RWPE1 (cell line): ENCODE measurements around the gene ZMIZ1.
A peak's percentile ranks its signal among the peaks of the same experiment; 100 is the strongest.

ENCODE experiments used
- CTCF ChIA-PET: fragments of 350-600 bp; sonication (Branson Sonifier 250); formaldehyde crosslinking; extraction: SDS; loops from one replicate; lab custom pipeline; 2021; lab: Yijun Ruan, JAX
- POLR2A ChIA-PET: fragments of 400-600 bp; formaldehyde crosslinking; extraction: SDS; loops from one replicate; lab custom pipeline; 2020; ENCODE audit warnings: antibody characterized with exemption; ENCODE audit not compliant: low non-redundant PET; lab: Yijun Ruan, JAX
- DNase-seq: peaks from one replicate; pipeline ENCODE4 v3.0.0; 2012; ENCODE audit warnings: low spot score
- H3K27ac ChIP-seq: fragments of 450-650 bp; 2 replicates; pipeline ENCODE4 v1.5.1; 2017
- CTCF ChIP-seq: fragments of 450-650 bp; conservative IDR thresholded peaks from 2 replicates; pipeline ENCODE4 v1.5.1; 2017; ENCODE audit warnings: low read depth, mild to moderate bottlenecking

ZMIZ1 gene

GRCh38 chr10:79105150-79105739, 36.5 kb downstream of the ZMIZ1 start:
- peak overlapping the region; percentile 94 for H3K27ac ChIP-seq
- DNase-seq = no peak
- ChIA-PET CTCF (interaction anchor here (0.7 kb wide), 1 partner anchor 23 kb away, joined by 3 read pairs; no protein-coding TSS in a partner anchor), POLR2A (interaction anchor here (0.6 kb wide), 1 partner anchor 21 kb away, joined by 6 read pairs; no protein-coding TSS in a partner anchor)
- TF ChIP-seq CTCF = no peak

DNA sequence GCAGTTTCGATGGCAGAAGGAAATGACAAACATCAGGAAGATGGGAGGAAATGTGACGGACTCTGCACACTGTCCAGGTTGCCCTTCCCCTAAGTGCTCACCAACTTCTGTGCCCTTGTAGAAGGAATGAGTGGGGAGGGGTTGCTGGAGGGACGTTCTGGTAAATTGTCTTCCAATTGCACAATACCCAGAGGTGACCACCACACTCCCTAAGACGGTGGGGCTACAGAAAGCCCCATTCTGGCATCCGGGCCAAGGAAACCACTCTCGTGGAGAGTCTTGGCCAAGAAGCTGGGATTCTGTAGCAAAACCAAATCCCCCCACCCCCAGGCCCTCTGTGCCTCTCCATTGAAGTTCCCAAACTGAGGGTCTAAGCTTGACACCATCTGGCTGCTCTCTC, 37.1 kb downstream of the ZMIZ1 start:
- peak overlapping the region; percentile 94 for H3K27ac ChIP-seq
- POLR2A ChIA-PET = no interaction called here
- CTCF ChIA-PET = interaction anchor here (0.5 kb wide), 1 partner anchor 152 kb away, joined by 4 read pairs; no protein-coding TSS in a partner anchor
- TF ChIP-seq CTCF = no peak
- no peak for DNase-seq

DNA sequence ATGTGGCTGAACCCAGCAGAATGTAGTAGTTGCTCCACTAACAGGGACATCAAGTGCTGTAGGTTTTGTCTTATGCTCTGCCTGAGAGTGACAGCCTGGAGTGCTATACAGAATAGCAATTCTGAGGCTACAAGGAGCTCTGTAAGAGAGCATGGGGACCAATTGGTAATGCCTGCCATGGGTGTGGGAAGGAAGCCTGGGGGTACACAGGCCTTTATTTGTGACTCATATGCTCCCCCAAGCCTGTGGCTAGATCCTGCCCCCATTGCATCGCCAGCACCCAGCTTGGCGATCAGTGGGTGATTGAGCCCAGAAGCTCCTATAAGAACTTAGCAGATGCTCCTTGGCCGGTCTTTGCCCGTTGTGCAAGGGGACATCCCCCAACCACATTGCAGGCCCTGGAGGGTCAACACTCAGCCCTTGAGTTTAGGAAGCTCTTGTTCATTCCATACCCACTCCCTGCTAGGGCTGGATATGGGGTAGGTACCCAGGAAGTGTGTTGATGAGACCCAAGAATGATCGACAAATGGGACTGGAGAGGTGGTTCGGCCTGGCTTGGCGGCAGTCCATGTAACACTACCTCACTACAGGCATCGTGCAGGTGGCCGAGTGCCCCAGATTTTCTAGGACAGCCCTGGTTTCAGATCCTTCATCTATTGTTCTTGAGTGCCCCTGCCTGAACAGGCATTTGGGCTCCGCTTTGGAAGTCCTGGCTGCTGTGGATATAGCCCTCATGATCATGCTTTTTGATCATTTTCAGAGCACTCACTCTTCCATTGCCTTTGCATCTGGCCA, 37.7 kb downstream of the ZMIZ1 start:
- no peak for TF ChIP-seq CTCF
- H3K27ac ChIP-seq = peak overlapping the region; percentile 94
- no peak for DNase-seq
- CTCF ChIA-PET = interaction anchor here (0.5 to 0.6 kb wide), 2 partner anchors 54 to 152 kb away, joined by 3 to 4 read pairs; no protein-coding TSS in a partner anchor
- POLR2A ChIA-PET = interaction anchor here (0.5 kb wide), 1 partner anchor 82 kb away, joined by 3 read pairs; no protein-coding TSS in a partner anchor

DNA sequence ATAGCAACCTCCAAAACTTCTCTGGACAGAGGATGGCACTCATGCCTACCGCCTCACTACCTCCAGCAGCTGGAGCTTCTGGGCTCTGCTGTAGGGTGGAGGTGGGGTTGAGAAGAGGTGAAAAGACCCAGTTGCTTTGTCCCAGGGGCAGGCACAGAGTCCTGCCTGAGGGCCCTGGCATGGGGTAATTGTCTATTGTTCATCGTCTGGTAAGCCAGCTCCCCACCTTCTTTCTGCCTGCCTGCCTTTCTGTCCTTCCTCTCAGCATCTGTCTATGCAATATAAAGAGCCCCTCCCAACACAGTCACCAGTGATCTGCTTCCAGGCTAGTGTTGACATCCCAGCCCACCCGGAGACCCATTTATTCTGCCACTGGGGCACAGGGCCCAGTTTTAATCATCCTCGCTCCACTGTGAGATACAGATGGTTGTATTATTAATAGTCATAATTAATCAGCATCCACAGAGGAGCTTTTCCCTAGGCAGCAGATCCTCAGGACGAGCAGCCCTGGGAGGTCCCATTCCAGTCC, 39.0 kb downstream of the ZMIZ1 start:
- no peak for TF ChIP-seq CTCF
- ChIA-PET POLR2A (interaction anchor here (0.7 kb wide), 1 partner anchor 41 kb away, joined by 3 read pairs; no protein-coding TSS in a partner anchor), CTCF (interaction anchor here (0.5 to 0.7 kb wide), 2 partner anchors 26 to 29 kb away, joined by 3 read pairs; no protein-coding TSS in a partner anchor)
- DNase-seq = no peak
- H3K27ac ChIP-seq = peak overlapping the region; percentile 94

- POLR2A ChIA-PET = no interaction called here
- no peak for DNase-seq
- H3K27ac ChIP-seq = peak overlapping the region; percentile 94
- no peak for TF ChIP-seq CTCF
- CTCF ChIA-PET = no interaction called here
These were observed 40.0 kb downstream of the ZMIZ1 start for GRCh38 chr10:79108728-79109127.

DNA sequence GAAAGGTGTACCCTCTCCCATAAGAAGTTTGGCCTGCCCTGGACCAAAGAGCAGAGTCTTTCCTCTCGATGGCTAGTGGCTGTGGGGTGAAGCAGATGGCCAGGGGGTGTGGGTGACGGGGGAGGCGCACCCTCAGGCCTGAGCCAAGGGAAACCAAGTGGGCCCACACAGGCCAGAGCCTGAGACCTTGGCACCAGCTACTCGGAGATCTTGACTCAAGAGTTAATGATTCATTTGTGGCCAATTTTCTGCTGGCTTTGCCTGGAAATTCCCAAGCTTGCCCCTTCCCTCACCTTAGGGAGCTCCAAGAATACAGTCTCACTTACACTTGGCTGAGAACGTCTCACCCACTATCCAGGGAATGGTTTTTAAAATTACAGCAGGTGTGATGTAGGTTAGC, 42.7 kb downstream of the ZMIZ1 start:
- no peak for TF ChIP-seq CTCF
- H3K27ac ChIP-seq = peak overlapping the region; percentile 95
- ChIA-PET POLR2A (no interaction called here), CTCF (interaction anchor here (0.6 kb wide), 2 partner anchors 8 to 30 kb away, joined by 4 to 5 read pairs; no protein-coding TSS in a partner anchor)
- no peak for DNase-seq
